ENCODE data around the gene TSPAN31.

DNA sequence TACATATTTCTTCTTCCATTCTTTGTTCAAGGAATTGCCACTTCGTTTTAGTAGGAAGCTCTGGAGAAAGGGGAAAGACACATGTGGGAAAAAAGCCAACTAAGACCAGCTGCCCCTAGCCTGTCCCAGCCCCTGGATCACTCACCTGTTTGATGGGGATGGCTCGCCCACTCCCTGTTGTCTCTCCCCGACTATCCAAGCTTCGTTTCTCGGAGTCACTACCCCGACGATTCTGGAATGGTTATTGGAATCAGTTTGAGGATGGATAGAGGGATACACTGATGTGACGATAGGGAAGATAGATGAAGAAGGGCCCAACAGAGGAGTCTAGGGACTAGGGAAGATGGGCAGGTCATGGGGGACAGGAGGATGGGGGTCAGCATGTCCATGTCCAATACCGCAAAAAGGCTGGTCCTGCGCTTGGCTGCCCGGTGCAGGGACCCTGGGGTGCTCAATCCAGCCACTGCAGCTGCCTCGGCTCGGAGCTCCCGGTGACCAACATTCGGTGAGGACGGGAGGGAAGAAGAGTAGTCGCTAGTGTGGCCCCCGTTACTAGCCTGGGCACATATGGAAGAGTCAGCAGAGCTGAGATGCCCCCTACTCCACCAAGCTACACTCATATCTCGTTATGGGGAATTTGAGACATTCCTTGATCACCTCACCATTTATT, 13.3 kb upstream of the TSPAN31 start:
- TF ChIP-seq POLR2A (IDR thresholded peaks at IDR 0.05; ENCODE audit: low read depth, low read length) (no peak), POLR2AphosphoS5 (IDR thresholded peaks at IDR 0.05; ENCODE audit: low read depth, low read length) (no peak)
